Measurements from ENCODE around the gene ERC2.

DNA sequence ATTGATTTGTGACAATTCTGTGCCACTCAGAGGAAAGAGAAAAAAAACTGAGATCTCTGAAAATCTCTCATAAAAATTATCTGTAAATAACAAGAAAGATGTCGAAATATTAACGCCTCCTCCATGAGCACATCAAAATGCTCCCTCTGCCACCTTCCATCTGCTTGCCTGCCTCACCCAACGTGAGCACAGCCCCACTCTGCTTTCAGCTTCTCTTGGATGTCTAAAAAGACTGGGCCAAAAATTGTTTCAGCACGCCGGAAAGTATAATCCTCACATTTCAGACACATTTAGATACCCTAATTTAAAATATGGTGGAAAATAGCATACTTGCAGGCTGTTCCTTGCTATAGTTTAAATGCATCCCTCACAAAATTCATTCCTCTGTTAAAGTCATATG is 57.1 kb downstream of the ERC2 start:
- TF ChIP-seq, protein P1, sequence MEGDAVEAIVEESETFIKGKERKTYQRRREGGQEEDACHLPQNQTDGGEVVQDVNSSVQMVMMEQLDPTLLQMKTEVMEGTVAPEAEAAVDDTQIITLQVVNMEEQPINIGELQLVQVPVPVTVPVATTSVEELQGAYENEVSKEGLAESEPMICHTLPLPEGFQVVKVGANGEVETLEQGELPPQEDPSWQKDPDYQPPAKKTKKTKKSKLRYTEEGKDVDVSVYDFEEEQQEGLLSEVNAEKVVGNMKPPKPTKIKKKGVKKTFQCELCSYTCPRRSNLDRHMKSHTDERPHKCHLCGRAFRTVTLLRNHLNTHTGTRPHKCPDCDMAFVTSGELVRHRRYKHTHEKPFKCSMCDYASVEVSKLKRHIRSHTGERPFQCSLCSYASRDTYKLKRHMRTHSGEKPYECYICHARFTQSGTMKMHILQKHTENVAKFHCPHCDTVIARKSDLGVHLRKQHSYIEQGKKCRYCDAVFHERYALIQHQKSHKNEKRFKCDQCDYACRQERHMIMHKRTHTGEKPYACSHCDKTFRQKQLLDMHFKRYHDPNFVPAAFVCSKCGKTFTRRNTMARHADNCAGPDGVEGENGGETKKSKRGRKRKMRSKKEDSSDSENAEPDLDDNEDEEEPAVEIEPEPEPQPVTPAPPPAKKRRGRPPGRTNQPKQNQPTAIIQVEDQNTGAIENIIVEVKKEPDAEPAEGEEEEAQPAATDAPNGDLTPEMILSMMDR (conservative IDR thresholded peaks at IDR 0.05; ENCODE audit: low read depth, low read length) = no peak
- TF ChIP-seq EZH2phosphoT487 (IDR thresholded peaks at IDR 0.05; ENCODE audit: borderline replicate concordance, low read length) = no peak

All from PC-3 (cell line).